HG02870 (cell line): ENCODE measurements around the gene VPS37C.
"Not testable (repeated sequence)": the region's sequence is repeated elsewhere in the genome, so short reads cannot be mapped to it uniquely, and the experiment has no call there.

Experiments used
- ATAC-seq: cut with Tn5 transposase; IDR thresholded peaks from one replicate; pipeline ENCODE4 v1.9.1; 2021; ENCODE audit warnings: mild to moderate bottlenecking, moderate library complexity; ENCODE audit not compliant: unreplicated experiment

Gene VPS37C

GRCh38 chr11:61102667-61103571 is 58.3 kb downstream of the VPS37C start:
- ATAC-seq = no peak

GRCh38 chr11:61098778-61099177 is 62.4 kb downstream of the VPS37C start:
- no peak for ATAC-seq

GRCh38 chr11:61098261-61098660 is 63.0 kb downstream of the VPS37C start:
- ATAC-seq = not testable (repeated sequence)

- no peak for ATAC-seq
Measured at GRCh38 chr11:61095021-61095420, 66.2 kb downstream of the VPS37C start.

GRCh38 chr11:61094167-61094566 is 67.1 kb downstream of the VPS37C start:
- ATAC-seq = not testable (repeated sequence)

GRCh38 chr11:61092908-61093763 is 68.1 kb downstream of the VPS37C start:
- no peak for ATAC-seq

GRCh38 chr11:61092280-61092766 is 68.9 kb downstream of the VPS37C start:
- ATAC-seq = peak; percentile 48

- peak; percentile 64 for ATAC-seq
Measured at GRCh38 chr11:61091373-61092279, 69.6 kb downstream of the VPS37C start.

GRCh38 chr11:61090982-61091372 is 70.2 kb downstream of the VPS37C start:
- ATAC-seq = no peak

- ATAC-seq = no peak
Measured at GRCh38 chr11:61090521-61090920, 70.7 kb downstream of the VPS37C start.

GRCh38 chr11:61089806-61090491 is 71.3 kb downstream of the VPS37C start:
- no peak for ATAC-seq

- ATAC-seq = no peak
Measured at GRCh38 chr11:61087426-61088119, 73.7 kb downstream of the VPS37C start.

GRCh38 chr11:61083601-61084147 is 77.6 kb downstream of the VPS37C start:
- no peak for ATAC-seq

GRCh38 chr11:61082931-61083531 is 78.2 kb downstream of the VPS37C start:
- ATAC-seq = no peak

GRCh38 chr11:61082062-61082870 is 79.0 kb downstream of the VPS37C start:
- no peak for ATAC-seq

GRCh38 chr11:61080986-61081590 is 80.1 kb downstream of the VPS37C start:
- no peak for ATAC-seq

- ATAC-seq = no peak
Measured at GRCh38 chr11:61080526-61080925, 80.7 kb downstream of the VPS37C start.
